Mammary microvascular endothelial cell (primary cell): ENCODE results near the gene NUP50. TPM values are rescaled to one million over a fixed set of nuclear protein-coding genes. Genes with fewer than 3 reads are reported as not detected.

Source experiments
- total RNA-seq: library from RNA; depleted of rRNA; stranded (reverse); fragments of >200 nt; gene quantifications from 2 replicates; pipeline ENCODE4 v1.2.3, GENCODE V29; 2015

NUP50 gene, protein sequence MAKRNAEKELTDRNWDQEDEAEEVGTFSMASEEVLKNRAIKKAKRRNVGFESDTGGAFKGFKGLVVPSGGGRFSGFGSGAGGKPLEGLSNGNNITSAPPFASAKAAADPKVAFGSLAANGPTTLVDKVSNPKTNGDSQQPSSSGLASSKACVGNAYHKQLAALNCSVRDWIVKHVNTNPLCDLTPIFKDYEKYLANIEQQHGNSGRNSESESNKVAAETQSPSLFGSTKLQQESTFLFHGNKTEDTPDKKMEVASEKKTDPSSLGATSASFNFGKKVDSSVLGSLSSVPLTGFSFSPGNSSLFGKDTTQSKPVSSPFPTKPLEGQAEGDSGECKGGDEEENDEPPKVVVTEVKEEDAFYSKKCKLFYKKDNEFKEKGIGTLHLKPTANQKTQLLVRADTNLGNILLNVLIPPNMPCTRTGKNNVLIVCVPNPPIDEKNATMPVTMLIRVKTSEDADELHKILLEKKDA
- 48.5 and 62.1 TPM in 2 replicates for total RNA-seq

DNA sequence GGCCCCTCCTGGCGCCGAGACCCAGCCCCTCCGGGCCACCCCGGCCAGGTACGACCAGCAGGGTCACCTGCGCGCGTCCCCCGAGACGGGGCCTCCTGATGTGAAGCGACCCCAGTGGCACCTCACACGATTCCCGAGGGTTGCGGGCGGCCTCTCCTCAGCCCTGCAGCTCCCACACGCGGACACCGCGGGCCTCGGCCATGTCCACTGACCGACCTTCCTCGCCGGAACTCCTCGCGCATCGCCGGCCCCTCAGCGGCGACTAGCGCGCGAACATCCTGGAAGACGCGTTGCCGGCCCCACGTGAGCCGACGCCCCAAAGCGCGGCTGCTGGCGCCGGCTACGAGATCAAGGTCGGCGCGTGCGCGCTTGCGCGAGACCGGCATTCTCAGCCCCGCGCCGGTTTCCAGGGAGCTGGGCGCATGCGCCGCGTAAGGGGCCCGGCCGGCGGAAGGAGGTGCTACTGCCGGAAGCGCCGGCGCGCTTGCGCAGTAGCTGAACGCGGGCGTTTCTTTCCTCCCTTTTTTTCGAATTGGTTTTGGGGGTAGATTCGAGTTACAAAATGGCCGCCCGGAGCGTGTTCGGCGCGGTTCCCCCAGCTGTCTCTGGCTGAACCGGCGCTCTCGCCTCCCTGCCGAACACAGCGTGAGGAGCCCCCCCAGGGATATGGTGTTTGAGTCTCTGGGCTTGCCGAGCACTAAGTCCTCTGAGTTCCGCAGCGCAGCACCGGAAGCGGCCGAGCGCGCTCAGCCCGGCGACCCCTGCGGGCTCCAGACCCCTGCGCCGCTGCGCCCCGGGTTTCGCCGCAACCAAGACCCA is at the start of gene NUP50:
NUP50 (plus strand) TSS at position 475 of the 819 bp plus-strand sequence. CDS start 4,253 bp downstream, outside the sequence.

Other genes with a start within 250 kb of the NUP50 start
- gene PHF21B, start 153.9 kb upstream of the NUP50 start, total RNA-seq = not detected in 2 replicates
- gene KIAA0930, start 77.0 kb downstream of the NUP50 start, total RNA-seq = 29.0 and 49.7 TPM in 2 replicates
- gene UPK3A, start 121.0 kb downstream of the NUP50 start, total RNA-seq = not detected in 2 replicates
- 5.6 and 7.7 TPM in 2 replicates for gene FAM118A, start 146.0 kb downstream of the NUP50 start, total RNA-seq
- gene SMC1B, start 249.7 kb downstream of the NUP50 start, total RNA-seq = not detected in 2 replicates
- 0.84 and 2.1 TPM in 2 replicates for gene RIBC2, start 249.8 kb downstream of the NUP50 start, total RNA-seq